ENCODE data around the gene BGN. TPM values are rescaled to one million over a fixed set of nuclear protein-coding genes. Genes with fewer than 3 reads are reported as not detected.

Gene BGN
- total RNA-seq, 1 donor from 2014 or later, result 0.69 TPM

DNA sequence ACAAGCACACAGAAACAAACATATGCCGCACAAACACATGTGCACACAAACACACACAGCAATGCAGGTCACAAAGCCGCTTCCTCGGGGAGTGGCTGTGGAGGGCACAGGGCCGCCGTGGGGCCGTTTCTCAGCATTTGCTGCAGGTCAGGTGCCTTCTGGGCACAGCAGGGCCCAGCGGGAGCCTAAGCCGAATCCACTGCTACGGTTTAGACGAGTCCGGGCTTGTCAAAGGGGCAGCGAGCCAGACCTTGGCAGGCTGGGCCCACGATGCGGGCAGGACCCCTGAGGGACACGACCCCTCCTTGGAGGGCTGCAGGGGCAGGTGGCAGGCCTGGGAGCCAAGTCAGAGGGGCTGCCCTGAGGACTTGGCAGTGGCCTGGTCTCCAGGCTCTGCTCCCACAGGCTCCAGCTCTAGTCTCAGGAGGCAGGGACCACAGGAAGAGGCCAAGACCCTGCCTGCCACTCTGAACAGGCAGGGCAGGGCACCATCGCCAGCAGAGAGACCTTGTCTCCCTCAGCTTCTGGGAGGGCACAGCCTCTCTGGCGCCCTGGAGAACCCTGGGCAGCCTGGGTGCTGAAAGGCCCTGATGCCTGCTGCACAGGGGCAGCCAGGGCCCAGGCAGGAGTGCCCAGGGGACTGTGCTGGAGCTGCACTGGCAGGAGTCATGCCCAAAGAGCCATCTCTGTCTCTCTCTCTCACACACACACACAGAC is 17.2 kb downstream of the BGN start:
- H3K4me3 ChIP-seq (ENCODE audit: low read depth, low read length), result no peak overlapping the region
- no peak for TF ChIP-seq CTCF (conservative IDR thresholded peaks at IDR 0.05; ENCODE audit: low read depth, low read length)
- DNase-seq (ENCODE audit: low read depth), result no peak

- no peak for DNase-seq (ENCODE audit: low read depth)
- TF ChIP-seq CTCF (conservative IDR thresholded peaks at IDR 0.05; ENCODE audit: low read depth, low read length), result no peak
- no peak overlapping the region for H3K4me3 ChIP-seq (ENCODE audit: low read depth, low read length)
Measured at GRCh38 chrX:153512501-153512893, 17.7 kb downstream of the BGN start.

DNA sequence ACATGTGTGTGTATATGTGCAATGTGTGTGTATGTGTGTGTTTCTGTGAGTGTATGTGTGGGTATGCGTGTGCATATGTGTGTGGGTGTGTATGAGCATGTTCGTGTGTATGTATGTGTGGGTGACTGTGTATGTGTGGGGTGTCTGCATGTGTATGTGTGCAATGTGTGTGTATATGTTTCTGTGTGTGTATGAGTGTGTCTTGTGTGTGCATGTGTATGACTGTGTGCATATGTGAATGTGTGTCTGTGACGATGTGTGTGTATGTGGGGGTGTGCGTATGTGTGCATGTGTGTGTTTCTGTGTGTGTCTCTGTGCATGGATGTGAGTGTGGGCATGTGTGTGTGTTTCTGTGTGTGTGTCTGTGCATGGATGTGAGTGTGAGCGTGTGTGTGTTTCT is 18.5 kb downstream of the BGN start:
- TF ChIP-seq CTCF (conservative IDR thresholded peaks at IDR 0.05; ENCODE audit: low read depth, low read length), result no peak
- no peak overlapping the region for H3K4me3 ChIP-seq (ENCODE audit: low read depth, low read length)
- DNase-seq (ENCODE audit: low read depth), result no peak

DNA sequence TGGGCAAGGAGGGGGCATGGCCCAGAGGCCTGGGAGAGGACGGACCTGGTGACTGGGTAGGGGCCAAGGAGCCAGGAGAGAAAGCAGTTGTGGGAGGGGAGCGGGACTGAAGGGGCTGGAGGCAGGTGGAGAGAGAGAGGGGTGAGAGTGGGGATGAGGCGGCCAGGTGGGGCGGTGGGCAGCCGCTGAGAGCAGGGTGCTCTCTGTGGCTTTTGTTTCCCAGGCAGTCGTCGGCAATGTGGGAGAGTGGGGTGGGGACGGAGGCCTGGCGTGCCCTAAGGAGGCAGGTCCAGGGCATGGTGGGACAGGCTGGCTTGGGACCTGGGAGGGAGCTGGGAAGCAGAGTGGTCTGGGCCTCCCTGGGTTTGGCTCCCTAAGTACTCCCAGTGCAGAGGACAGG is 19.5 kb downstream of the BGN start:
- no peak overlapping the region for H3K4me3 ChIP-seq (ENCODE audit: low read depth, low read length)
- DNase-seq (ENCODE audit: low read depth), result no peak
- TF ChIP-seq CTCF (conservative IDR thresholded peaks at IDR 0.05; ENCODE audit: low read depth, low read length), result no peak

- TF ChIP-seq CTCF (conservative IDR thresholded peaks at IDR 0.05; ENCODE audit: low read depth, low read length), result no peak
Measured at GRCh38 chrX:153515435-153515834, 20.7 kb downstream of the BGN start.

DNA sequence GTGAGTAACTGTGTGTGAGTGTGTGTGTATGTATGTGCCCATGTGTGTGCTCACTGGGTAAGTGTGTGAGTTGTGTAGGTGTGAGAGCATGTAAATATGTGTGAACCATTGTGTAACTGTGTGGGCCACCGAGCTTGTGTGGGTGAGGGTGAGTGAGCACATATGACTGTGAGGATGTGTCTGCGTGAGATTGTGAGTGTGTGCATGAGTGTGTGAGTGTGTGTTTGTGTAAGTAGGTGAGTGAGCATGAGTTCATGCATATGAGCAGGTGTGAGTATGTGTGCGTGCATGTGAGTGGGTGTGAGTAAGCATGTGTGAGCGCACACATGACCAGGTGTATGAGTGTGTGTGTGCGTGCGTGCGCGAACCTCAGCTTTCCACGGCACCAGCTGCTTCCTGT is 21.3 kb downstream of the BGN start:
- TF ChIP-seq CTCF (conservative IDR thresholded peaks at IDR 0.05; ENCODE audit: low read depth, low read length), result no peak
- H3K4me3 ChIP-seq (ENCODE audit: low read depth, low read length), result no peak overlapping the region
- DNase-seq (ENCODE audit: low read depth), result no peak

More at GRCh38 chrX:153515435-153515834, 20.7 kb downstream of the BGN start:
- H3K4me3 ChIP-seq (ENCODE audit: low read depth, low read length), result no peak overlapping the region
- no peak for DNase-seq (ENCODE audit: low read depth)

DNA sequence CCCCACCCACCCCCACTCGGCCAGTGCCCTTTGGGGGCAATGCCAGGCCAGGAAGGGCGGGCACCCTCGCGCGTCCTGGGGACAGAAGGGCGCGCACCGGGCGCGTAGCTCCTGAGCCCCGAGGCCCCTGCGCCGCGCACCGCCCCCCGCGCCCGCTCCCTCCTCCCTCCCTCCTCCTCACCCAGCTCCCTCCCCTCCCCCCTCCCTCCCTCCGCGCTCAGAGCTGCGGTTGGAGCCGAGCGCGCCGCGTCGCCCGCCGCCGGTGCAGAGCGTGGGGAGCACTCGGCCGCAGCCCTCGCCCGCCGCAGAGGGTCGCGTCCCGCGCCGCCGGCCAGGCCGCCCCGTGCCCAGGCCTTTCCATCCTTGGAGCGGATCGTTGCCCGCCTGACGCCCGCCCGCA is 22.6 kb downstream of the BGN start, which contains the start of gene ATP2B3:
TSS of gene ATP2B3 (plus strand) at position 220 of the 400 bp plus-strand sequence. CDS start 18,606 bp downstream, outside the sequence.
- H3K4me3 ChIP-seq (ENCODE audit: low read depth, low read length), result no peak within 1 kb of the TSS
- TF ChIP-seq CTCF (conservative IDR thresholded peaks at IDR 0.05; ENCODE audit: low read depth, low read length), result no peak
- DNase-seq (ENCODE audit: low read depth), result no peak

Measured in epithelial cell of proximal tubule (primary cell).